Measurements from ENCODE around the gene RMI2. TPM values are rescaled to one million over a fixed set of nuclear protein-coding genes. Genes with fewer than 3 reads are reported as not detected.

RMI2 gene
- total RNA-seq, 4 donors from 2014 or later, result 2.3 to 6.6 (median 3.5) TPM

GRCh38 chr16:11307639-11308492 lies 37.4 kb upstream of the RMI2 start:
- TF ChIP-seq POLR2A (IDR thresholded peaks at IDR 0.05), result no peak
- TF ChIP-seq, protein P1, sequence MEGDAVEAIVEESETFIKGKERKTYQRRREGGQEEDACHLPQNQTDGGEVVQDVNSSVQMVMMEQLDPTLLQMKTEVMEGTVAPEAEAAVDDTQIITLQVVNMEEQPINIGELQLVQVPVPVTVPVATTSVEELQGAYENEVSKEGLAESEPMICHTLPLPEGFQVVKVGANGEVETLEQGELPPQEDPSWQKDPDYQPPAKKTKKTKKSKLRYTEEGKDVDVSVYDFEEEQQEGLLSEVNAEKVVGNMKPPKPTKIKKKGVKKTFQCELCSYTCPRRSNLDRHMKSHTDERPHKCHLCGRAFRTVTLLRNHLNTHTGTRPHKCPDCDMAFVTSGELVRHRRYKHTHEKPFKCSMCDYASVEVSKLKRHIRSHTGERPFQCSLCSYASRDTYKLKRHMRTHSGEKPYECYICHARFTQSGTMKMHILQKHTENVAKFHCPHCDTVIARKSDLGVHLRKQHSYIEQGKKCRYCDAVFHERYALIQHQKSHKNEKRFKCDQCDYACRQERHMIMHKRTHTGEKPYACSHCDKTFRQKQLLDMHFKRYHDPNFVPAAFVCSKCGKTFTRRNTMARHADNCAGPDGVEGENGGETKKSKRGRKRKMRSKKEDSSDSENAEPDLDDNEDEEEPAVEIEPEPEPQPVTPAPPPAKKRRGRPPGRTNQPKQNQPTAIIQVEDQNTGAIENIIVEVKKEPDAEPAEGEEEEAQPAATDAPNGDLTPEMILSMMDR (IDR thresholded peaks at IDR 0.05), result no peak
- H3K27me3 ChIP-seq, result no peaks in the 10 kb centered on the region
- H3K4me3 ChIP-seq, result no peak overlapping the region
- H3K27ac ChIP-seq, result peak overlapping the region in 2 of 4 donors; percentile 46 to 83
- no peaks in the 10 kb centered on the region for H3K9me3 ChIP-seq
- peaks cover 2 to 27% (median 19%) of the 10 kb centered on the region in 4 donors for H3K4me1 ChIP-seq
- H3K36me3 ChIP-seq, result no peaks in the 10 kb centered on the region
- no peak for DNase-seq

GRCh38 chr16:11308493-11309283 lies 36.6 kb upstream of the RMI2 start:
- Histone ChIP-seq H3K4me1 (peaks cover 4 to 29% (median 21%) of the 10 kb centered on the region in 4 donors), H3K27me3 (no peaks in the 10 kb centered on the region), H3K9me3 (no peaks in the 10 kb centered on the region), H3K27ac (peak overlapping the region in 2 of 4 donors; percentile 46 to 83), H3K36me3 (no peaks in the 10 kb centered on the region), H3K4me3 (peak overlapping the region in 1 of 4 donors; percentile 1)
- peak in 2 of 3 donors; percentile 89 to 91 for DNase-seq
- TF ChIP-seq, protein P1 (IDR thresholded peaks at IDR 0.05), result no peak
- TF ChIP-seq POLR2A (IDR thresholded peaks at IDR 0.05), result no peak

DNA sequence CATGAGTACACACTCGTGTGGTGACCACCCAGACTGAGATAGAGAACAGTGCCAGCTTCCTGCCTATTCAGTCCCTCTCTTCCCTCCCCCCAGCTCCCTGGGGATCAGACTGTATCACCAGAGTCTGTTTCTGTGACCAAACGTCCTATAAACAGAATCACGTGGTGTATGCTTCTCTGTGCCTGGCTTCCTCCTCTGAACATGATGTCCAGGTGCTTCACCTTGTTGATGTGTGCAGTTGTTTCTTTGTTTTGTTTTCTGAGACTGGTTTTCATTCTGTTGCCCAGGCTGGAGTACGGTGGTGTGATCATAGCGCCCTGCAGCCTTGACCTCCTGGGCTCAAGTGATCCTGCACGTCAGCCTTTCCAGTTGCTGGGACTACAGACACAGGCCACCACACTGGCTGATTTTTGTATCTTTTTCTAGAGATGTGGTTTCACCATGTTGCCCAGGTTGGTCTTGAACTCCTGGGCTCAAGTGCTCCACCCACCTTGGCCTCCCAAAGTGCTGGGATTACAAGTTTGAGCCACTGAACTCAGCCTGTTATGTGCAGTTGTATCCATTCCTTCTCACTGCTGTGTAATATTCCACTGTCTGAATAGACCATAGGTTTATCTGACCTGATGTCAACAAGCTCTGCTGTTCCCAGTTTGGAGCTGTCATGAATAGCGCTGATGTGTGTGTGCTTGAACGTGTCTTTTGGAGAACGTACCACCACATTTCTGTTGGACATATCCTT lies 35.2 kb upstream of the RMI2 start:
- Histone ChIP-seq H3K36me3 (no peaks in the 10 kb centered on the region), H3K4me1 (peaks cover 4 to 29% (median 21%) of the 10 kb centered on the region in 4 donors), H3K27ac (peak overlapping the region in 3 of 4 donors; percentile 21 to 83 (median 79)), H3K27me3 (no peaks in the 10 kb centered on the region), H3K9me3 (no peaks in the 10 kb centered on the region), H3K4me3 (no peak overlapping the region)
- TF ChIP-seq, protein P1 (IDR thresholded peaks at IDR 0.05), result no peak
- no peak for TF ChIP-seq POLR2A (IDR thresholded peaks at IDR 0.05)
- peak in 2 of 3 donors; percentile 92 to 95 for DNase-seq

DNA sequence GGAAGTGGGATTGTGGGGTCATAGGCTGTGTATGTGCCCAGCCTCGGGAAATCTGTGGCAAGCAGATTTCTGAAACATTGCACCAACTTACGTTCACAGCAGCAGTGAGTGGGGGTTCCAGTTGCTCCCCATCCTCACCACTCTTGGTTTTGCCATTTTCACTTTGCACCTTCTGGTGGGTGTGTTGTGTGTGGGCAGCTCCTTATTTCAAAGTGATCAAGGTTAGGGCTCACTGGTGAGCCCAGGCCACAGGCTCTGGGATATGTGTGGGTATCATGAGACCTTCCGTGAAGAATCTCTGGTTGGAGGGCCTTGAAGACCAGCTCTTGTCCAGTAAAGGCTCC lies 34.7 kb upstream of the RMI2 start:
- H3K9me3 ChIP-seq, result no peaks in the 10 kb centered on the region
- peak overlapping the region in 3 of 4 donors; percentile 21 to 83 (median 79) for H3K27ac ChIP-seq
- H3K4me1 ChIP-seq, result peaks cover 4 to 29% (median 21%) of the 10 kb centered on the region in 4 donors
- H3K36me3 ChIP-seq, result no peaks in the 10 kb centered on the region
- TF ChIP-seq, protein P1 (IDR thresholded peaks at IDR 0.05), result no peak
- TF ChIP-seq POLR2A (IDR thresholded peaks at IDR 0.05), result no peak
- H3K4me3 ChIP-seq, result no peak overlapping the region
- H3K27me3 ChIP-seq, result no peaks in the 10 kb centered on the region
- DNase-seq, result no peak

DNA sequence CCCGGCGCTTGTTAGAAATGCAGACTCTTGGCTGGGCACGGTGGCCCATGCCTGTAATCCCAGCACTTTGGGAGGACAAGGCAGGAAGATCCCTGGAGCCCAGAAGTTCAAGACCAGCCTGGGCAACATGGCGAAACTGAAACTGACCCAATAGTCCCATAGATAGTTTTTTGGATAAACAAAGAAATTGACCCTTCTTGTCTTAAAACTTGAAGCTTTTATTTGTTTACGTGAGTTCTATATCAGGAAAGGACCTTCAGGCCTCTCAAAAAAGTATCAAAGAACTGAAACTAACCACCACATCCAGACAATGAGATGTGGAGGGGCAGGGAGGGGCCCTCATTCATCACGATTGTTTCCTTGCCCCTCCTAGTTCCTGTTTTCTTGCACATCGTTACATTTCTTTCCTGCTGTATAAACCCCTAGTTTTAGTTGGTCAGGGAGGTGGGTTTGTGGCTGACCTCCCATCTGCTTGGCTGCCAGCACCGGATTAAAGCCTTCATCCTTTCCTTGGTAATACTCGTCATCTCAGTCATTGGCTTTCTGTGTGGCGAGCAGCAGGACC lies 34.2 kb upstream of the RMI2 start:
- H3K36me3 ChIP-seq, result no peaks in the 10 kb centered on the region
- peaks cover 4 to 29% (median 21%) of the 10 kb centered on the region in 4 donors for H3K4me1 ChIP-seq
- peak in 2 of 3 donors; percentile 76 to 82 for DNase-seq
- no peaks in the 10 kb centered on the region for H3K9me3 ChIP-seq
- H3K27me3 ChIP-seq, result no peaks in the 10 kb centered on the region
- H3K4me3 ChIP-seq, result no peak overlapping the region
- TF ChIP-seq POLR2A (IDR thresholded peaks at IDR 0.05), result no peak
- TF ChIP-seq, protein P1 (IDR thresholded peaks at IDR 0.05), result no peak
- H3K27ac ChIP-seq, result peak overlapping the region in 2 of 4 donors; percentile 79 to 83
